GM12892 (cell line): ENCODE results near the gene MAPKAPK5.

Experiments used
- POLR2AphosphoS5 ChIP-seq: IDR thresholded peaks from 2 replicates; pipeline ENCODE4 v1.6.1; 2011; ENCODE audit warnings: low read depth, low read length, control low read depth
- TAF1 ChIP-seq: IDR thresholded peaks from 2 replicates; pipeline ENCODE4 v1.6.1; 2011; ENCODE audit warnings: low read depth, mild to moderate bottlenecking, control low read depth, low read length, borderline replicate concordance

DNA sequence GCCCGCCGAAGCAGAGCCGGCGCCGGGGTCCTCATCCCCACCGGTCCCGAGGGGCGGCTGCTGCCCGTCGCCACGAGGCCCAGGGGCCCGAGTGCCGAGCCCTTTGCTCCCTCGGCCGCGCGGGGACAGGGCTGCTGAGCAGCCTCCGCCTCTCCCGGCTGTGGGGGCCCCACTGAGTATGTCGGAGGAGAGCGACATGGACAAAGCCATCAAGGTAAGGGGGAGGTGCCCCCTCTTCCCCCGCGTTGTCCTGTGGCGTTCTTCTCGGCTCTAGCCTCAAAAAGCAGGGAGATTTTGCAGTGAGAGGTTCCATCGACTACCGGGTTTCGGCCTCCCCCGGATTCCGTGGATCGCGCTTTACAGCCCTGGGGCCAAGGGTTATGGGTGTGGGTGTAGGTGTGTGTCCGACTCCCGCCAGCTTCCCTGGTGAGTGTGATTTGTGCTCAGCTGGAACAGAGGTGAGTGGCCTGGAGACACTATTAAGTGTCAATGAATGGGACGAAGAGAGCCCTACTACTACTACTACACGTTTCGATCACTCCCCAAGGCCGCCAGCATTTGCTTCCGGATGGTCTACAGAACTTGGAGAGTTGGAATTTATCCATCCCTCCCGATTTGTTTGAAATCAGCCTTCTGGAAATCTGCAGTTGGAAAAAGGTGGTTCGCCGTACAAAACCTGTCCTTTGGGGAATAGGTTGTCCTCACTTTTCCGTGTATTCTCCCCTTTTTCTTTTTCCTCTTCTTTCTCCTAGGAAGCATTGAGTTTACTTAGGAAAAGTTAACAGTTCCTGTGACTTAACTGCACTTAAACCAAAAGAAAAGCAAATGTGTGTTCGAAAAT lies 748 bp downstream of the MAPKAPK5 start:
- TF ChIP-seq TAF1 (no peak), POLR2AphosphoS5 (no peak)
